GM06990 (cell line): ENCODE measurements around the gene SCAF4.

Experiments used
- DNase-seq: peaks from one replicate; pipeline ENCODE4 v3.0.0-alpha.2; 2011; ENCODE audit not compliant: insufficient read length; ENCODE audit errors: extremely low read depth
- H3K27me3 ChIP-seq: replicated peaks from 2 replicates; pipeline ENCODE4 v1.6.0; 2011; ENCODE audit warnings: low read length; ENCODE audit not compliant: control insufficient read depth, insufficient read depth
- H3K36me3 ChIP-seq: 2 replicates; pipeline ENCODE4 v1.5.1; 2011; ENCODE audit warnings: low read length; ENCODE audit not compliant: control insufficient read depth, insufficient read depth
- H3K4me3 ChIP-seq: replicated peaks from 2 replicates; pipeline ENCODE4 v1.5.1; 2011; ENCODE audit warnings: low read depth, mild to moderate bottlenecking, control low read depth, low read length
- TF ChIP-seq, protein P1 (sequence below): IDR thresholded peaks from 2 replicates; pipeline ENCODE4 v1.5.1; 2011; ENCODE audit warnings: low read length, control low read depth, mild to moderate bottlenecking, inconsistent platforms; ENCODE audit not compliant: insufficient read depth, poor library complexity, severe bottlenecking

SCAF4 gene

DNA sequence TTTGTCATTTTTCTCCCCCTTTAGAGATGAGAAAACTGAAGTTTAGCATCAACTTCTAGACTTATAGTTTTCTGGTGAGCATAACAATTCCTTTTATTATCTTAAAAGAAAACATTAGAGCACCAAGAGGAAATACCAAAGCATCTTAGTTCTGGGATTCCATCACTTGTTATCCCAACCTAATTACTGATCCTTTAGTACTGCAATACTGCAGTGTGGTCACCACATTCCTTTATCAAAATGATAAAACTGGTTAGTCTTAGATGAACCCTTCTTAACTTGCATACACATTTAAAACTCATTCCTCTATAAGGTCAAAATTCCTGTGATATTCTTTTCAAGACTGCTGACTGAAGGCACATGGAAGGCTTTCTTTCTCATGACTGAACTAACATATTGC is 49.3 kb downstream of the SCAF4 start:
- no peak overlapping the region for H3K4me3 ChIP-seq
- TF ChIP-seq, protein P1, sequence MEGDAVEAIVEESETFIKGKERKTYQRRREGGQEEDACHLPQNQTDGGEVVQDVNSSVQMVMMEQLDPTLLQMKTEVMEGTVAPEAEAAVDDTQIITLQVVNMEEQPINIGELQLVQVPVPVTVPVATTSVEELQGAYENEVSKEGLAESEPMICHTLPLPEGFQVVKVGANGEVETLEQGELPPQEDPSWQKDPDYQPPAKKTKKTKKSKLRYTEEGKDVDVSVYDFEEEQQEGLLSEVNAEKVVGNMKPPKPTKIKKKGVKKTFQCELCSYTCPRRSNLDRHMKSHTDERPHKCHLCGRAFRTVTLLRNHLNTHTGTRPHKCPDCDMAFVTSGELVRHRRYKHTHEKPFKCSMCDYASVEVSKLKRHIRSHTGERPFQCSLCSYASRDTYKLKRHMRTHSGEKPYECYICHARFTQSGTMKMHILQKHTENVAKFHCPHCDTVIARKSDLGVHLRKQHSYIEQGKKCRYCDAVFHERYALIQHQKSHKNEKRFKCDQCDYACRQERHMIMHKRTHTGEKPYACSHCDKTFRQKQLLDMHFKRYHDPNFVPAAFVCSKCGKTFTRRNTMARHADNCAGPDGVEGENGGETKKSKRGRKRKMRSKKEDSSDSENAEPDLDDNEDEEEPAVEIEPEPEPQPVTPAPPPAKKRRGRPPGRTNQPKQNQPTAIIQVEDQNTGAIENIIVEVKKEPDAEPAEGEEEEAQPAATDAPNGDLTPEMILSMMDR: no peak
- peaks cover 9% of the 10 kb centered on the region for H3K36me3 ChIP-seq
- no peak for DNase-seq
- no peaks in the 10 kb centered on the region for H3K27me3 ChIP-seq

DNA sequence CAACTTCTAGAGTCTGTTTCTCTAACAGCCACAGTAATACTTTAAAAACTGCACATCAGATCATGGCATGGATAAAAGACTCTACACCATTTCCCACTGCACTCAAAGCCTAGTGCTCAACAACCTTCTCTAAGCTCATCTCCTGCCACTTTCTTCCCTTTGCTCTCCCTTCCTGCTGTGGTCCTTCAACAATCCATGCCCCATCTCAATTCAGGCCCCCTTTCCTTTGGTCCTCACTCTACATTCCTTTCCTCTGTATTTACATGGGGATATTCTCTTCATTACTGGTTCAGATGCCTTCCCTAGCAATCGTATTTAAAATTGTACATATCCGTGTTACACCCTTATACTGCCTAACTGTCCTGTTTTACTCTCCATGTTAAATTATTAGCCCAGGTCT is 53.4 kb downstream of the SCAF4 start:
- H3K4me3 ChIP-seq: no peak overlapping the region
- DNase-seq: no peak
- H3K36me3 ChIP-seq: 0 out of 2 replicates have a peak, but pooled peaks cover 1% of the 10 kb centered on the region
- TF ChIP-seq, protein P1: no peak
- no peaks in the 10 kb centered on the region for H3K27me3 ChIP-seq

DNA sequence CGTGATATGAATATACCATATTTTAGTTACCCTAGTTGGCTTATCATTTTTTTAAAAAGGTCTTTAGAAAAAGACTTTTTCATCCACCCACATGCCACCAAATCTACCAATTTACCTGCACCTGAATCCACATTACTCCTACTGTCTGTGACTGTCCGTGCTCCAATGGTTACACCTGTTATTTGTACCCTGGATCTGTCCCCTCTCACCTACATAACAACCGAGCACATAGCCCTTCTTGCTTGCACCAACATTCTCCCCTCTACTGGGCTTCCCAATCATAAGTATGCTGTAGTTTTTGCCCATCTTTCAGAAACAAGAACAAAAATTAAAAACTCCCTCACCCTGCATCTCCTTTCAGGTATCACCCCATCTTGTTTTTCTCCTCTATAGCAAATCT is 54.9 kb downstream of the SCAF4 start:
- H3K36me3 ChIP-seq: no peaks in the 10 kb centered on the region; the same call in 1 of the 2 replicates
- TF ChIP-seq, protein P1: no peak
- no peak for DNase-seq
- H3K4me3 ChIP-seq: no peak overlapping the region
- H3K27me3 ChIP-seq: no peaks in the 10 kb centered on the region

DNA sequence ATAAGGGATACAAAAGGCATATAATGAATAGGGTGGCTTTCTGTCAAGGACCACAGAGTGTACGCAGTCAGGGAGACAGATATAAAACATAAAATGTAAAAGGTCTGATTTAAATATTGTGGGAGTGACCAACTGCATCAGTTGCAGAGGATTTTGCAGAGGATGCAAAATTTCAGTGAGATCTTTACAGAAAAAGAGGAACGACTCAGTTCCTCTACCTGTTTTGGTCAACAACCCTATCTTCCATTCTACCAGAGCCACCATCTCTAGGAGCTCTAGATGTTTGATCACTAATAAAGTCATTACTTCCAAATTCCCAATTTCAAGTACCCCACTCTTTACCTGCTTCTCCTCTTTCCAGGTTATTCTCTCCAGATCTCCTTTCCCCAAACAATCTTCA is 56.0 kb downstream of the SCAF4 start:
- no peak for DNase-seq
- Histone ChIP-seq H3K4me3 (no peak overlapping the region), H3K27me3 (no peaks in the 10 kb centered on the region), H3K36me3 (peaks cover 8% of the 10 kb centered on the region; the same call in 1 of the 2 replicates)
- TF ChIP-seq, protein P1: no peak

DNA sequence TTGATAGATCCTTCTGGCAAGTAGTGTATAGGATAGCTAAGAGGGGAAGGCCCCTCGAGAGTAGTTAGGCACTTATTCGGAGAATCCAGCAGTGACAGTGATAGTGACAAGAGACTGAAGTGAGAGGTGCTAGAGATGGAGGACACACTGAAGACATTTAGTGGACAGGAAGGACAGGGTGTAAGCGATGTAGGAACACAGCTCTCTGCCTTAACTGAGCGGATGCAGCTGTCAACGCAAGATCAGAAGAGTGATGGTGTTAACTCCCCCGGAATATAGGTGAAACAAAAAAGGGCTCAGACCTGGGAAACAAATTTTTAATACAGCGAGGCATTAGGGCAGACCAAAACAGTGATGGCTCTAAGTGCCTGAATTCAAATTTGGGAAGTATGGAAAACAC is 56.6 kb downstream of the SCAF4 start:
- no peaks in the 10 kb centered on the region for H3K27me3 ChIP-seq
- H3K36me3 ChIP-seq: peaks cover 8% of the 10 kb centered on the region; the same call in 1 of the 2 replicates
- TF ChIP-seq, protein P1: no peak
- no peak for DNase-seq
- H3K4me3 ChIP-seq: no peak overlapping the region

DNA sequence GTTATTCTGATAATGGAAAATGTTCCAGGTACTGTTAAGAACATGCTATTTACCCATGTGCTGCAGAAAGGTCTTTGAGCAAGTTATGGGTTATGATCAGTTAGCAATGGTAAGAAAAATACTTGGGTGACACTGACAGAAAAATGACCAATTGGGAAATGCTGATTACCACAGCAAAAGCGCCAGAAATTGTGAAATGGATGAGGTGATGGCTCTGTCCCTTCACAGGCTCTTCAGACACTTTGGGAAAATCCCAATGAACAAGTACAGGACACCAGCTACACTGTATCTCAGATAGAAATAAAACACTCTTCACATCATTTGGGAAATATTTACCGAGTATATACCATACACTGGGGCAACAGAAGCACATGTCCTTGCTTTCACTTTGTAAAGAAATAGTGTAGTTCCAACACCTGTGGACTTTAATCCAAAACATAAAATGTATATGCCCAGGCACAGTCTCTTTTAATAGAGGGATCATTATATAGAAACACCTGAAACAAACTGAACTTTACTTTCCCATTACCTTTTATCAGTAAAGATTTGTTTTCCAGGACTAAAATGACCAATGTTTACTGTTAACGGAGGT is 58.5 kb downstream of the SCAF4 start:
- H3K4me3 ChIP-seq: no peak overlapping the region
- H3K27me3 ChIP-seq: no peaks in the 10 kb centered on the region
- DNase-seq: no peak
- peaks cover 8% of the 10 kb centered on the region for H3K36me3 ChIP-seq
- TF ChIP-seq, protein P1: no peak
